Measurements from ENCODE around the gene KATNB1. TPM values are rescaled to one million over a fixed set of nuclear protein-coding genes. Genes with fewer than 3 reads are reported as not detected.

Gene KATNB1
- total RNA-seq, 1 experiment from 2014 or later: 32.2 TPM

GRCh38 chr16:57747496-57747895 lies 11.9 kb downstream of the KATNB1 start:
- H3K79me2 ChIP-seq (ENCODE audit: insufficient read depth, low read length): no peaks in the 10 kb centered on the region
- H2AFZ ChIP-seq (ENCODE audit: low read depth, low read length, poor library complexity, severe bottlenecking): no peak overlapping the region
- no peaks in the 10 kb centered on the region for H3K9me3 ChIP-seq (ENCODE audit: control insufficient read depth in 1 of 2, insufficient read depth in 1 of 2, low read depth in 1 of 2, low read length in 2 of 2)
- ChIA-PET CTCF (no interaction called here), POLR2A (no interaction called here), RAD21 (ENCODE audit: low non-redundant PET in 1 of 2, low total read pairs in 2 of 2, uncharacterized antibody in 2 of 2, unreplicated experiment in 2 of 2) (no interaction called here)
- no peak for DNase-seq (ENCODE audit: low read depth, low spot score)
- no TSS peak for BruUV-seq (replicated peaks)
- H3K9me2 ChIP-seq (ENCODE audit: insufficient read depth): no peaks in the 10 kb centered on the region
- ATAC-seq: no peak
- H3K4me3 ChIP-seq (replicated peaks in 1 of 2; ENCODE audit: low read depth in 1 of 2, low read length in 2 of 2): no peak overlapping the region
- no peaks in the 10 kb centered on the region for H3K4me1 ChIP-seq (ENCODE audit: control insufficient read depth in 1 of 2, insufficient read depth in 2 of 2, low read length in 2 of 2)
- intact Hi-C loops (cut with micrococcal nuclease): no loop called here
- no peak for TF ChIP-seq SP1 (IDR thresholded peaks at IDR 0.05; ENCODE audit: low read depth)
- TF ChIP-seq EGR1 (IDR thresholded peaks at IDR 0.05; ENCODE audit: low read depth): no peak
- TF ChIP-seq POLR2AphosphoS5 (IDR thresholded peaks at IDR 0.05; ENCODE audit: low read depth, low read length): no peak
- TF ChIP-seq REST (IDR thresholded peaks at IDR 0.05; ENCODE audit: low read depth): no peak
- no peak for TF ChIP-seq ZNF274 (IDR thresholded peaks at IDR 0.05; ENCODE audit: low read depth, low read length)
- no peak for TF ChIP-seq ZFX (IDR thresholded peaks at IDR 0.05)
- no peak for TF ChIP-seq EZH2 (IDR thresholded peaks at IDR 0.05)
- no peak for TF ChIP-seq SRF (IDR thresholded peaks at IDR 0.05; ENCODE audit: low read depth)
- TF ChIP-seq CEBPB (IDR thresholded peaks at IDR 0.05; ENCODE audit: low read depth): no peak
- TF ChIP-seq CTCF (IDR thresholded peaks at IDR 0.05 in 2 of 3, conservative IDR thresholded peaks at IDR 0.05 in 1 of 3; ENCODE audit: borderline replicate concordance in 1 of 3, insufficient read depth in 1 of 3, low read depth in 2 of 3, low read length in 2 of 3): no peak
- no peak for TF ChIP-seq MAX (IDR thresholded peaks at IDR 0.05)
- H4K20me1 ChIP-seq (ENCODE audit: insufficient read depth): no peaks in the 10 kb centered on the region
- no peak overlapping the region for H3K4me2 ChIP-seq (ENCODE audit: low read length)
- no peak overlapping the region for H3K27ac ChIP-seq (ENCODE audit: low read depth, low read length)
- H3K36me3 ChIP-seq (ENCODE audit: control insufficient read depth in 1 of 2, insufficient read depth in 2 of 2, low read length in 2 of 2): no peaks in the 10 kb centered on the region
- H3K9ac ChIP-seq (ENCODE audit: low read length): no peak overlapping the region
- no peaks in the 10 kb centered on the region for H3K27me3 ChIP-seq (ENCODE audit: insufficient read depth, low read length)
